Breast epithelium (tissue), 3 donors: ENCODE data around the gene DCAKD.

Source experiments
- POLR2A ChIP-seq: fragments of 450-650 bp; IDR thresholded peaks from one replicate; pipeline ENCODE4 v1.6.1; 2016; ENCODE audit warnings: antibody characterized with exemption, mild to moderate bottlenecking, moderate library complexity
- POLR2AphosphoS5 ChIP-seq, 3 donors: sonication (generic); formaldehyde crosslinking; IDR thresholded peaks; one replicate each; pipeline ENCODE4 v1.6.1; 2017; ENCODE audit warnings: antibody characterized with exemption in 3 of 3
- TF ChIP-seq, protein P1 (sequence below), 3 donors: fragments of 450-650 bp; IDR thresholded peaks; one replicate each; pipeline ENCODE4 v1.5.1; 2016 to 2017; ENCODE audit warnings: antibody characterized with exemption in 3 of 3, mild to moderate bottlenecking in 3 of 3, moderate library complexity in 3 of 3

GRCh38 chr17:45035848-45036247, 15.6 kb downstream of the DCAKD start:
- TF ChIP-seq, protein P1, sequence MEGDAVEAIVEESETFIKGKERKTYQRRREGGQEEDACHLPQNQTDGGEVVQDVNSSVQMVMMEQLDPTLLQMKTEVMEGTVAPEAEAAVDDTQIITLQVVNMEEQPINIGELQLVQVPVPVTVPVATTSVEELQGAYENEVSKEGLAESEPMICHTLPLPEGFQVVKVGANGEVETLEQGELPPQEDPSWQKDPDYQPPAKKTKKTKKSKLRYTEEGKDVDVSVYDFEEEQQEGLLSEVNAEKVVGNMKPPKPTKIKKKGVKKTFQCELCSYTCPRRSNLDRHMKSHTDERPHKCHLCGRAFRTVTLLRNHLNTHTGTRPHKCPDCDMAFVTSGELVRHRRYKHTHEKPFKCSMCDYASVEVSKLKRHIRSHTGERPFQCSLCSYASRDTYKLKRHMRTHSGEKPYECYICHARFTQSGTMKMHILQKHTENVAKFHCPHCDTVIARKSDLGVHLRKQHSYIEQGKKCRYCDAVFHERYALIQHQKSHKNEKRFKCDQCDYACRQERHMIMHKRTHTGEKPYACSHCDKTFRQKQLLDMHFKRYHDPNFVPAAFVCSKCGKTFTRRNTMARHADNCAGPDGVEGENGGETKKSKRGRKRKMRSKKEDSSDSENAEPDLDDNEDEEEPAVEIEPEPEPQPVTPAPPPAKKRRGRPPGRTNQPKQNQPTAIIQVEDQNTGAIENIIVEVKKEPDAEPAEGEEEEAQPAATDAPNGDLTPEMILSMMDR (IDR thresholded peaks at IDR 0.05): no peak
- TF ChIP-seq POLR2AphosphoS5 (IDR thresholded peaks at IDR 0.05) (no peak), POLR2A (no peak)
